GM12878 (cell line): ENCODE results near the gene ZSCAN5B. TPM values are rescaled to one million over a fixed set of nuclear protein-coding genes. Genes with fewer than 3 reads are reported as not detected.
A peak's percentile ranks its signal among the peaks of the same experiment; 100 is the strongest.

Experiments
- ATAC-seq: fragments of 200-7000 bp; cut with Tn5 transposase; 3 replicates; pipeline ENCODE4 v1.9.1; 2020; ENCODE audit warnings: mild to moderate bottlenecking, moderate library complexity
- BruUV-seq: library from RNA; stranded (reverse); fragments of 400-500 nt; replicated peaks from 2 replicates; lab custom pipeline; 2021; lab: Mats Ljungman, UMichigan
- CTCF ChIA-PET: fragments of 300-600 bp; sonication (Branson Sonifier 250); formaldehyde crosslinking; extraction: SDS; loops from one replicate; lab custom pipeline; 2021; ENCODE audit warnings: inconsistent platforms; lab: Yijun Ruan, JAX
- POLR2A ChIA-PET: fragments of 350-600 bp; formaldehyde crosslinking; extraction: SDS; loops from one replicate; lab custom pipeline; 2021; ENCODE audit warnings: inconsistent platforms; lab: Charles Lee
- RAD21 ChIA-PET: fragments of 300-600 bp; sonication (Branson Sonifier 250); formaldehyde crosslinking; loops from one replicate; lab custom pipeline; 2023; ENCODE audit warnings: antibody characterized with exemption; ENCODE audit not compliant: unreplicated experiment; lab: Charles Lee
- SMC1A ChIA-PET: fragments of 300-600 bp; sonication (Branson Sonifier 250); formaldehyde crosslinking; loops from one replicate; lab custom pipeline; 2023; ENCODE audit not compliant: unreplicated experiment, uncharacterized antibody; lab: Charles Lee
- DNase-seq: peaks from one replicate; pipeline ENCODE4 v3.0.0-alpha.2; 2011; ENCODE audit warnings: low read depth, low spot score
- FAIRE-seq: peaks from 3 replicates; lab custom pipeline; 2011; peaks lifted over from hg19 to GRCh38; lab: Jason Lieb, UNC
- H2AFZ ChIP-seq: 2 replicates; pipeline ENCODE4 v1.6.0; 2011; ENCODE audit warnings: low read depth, low read length, control low read depth; ENCODE audit not compliant: control insufficient read depth
- H3K27ac ChIP-seq: 2 replicates; pipeline ENCODE4 v1.5.1; 2011; ENCODE audit warnings: control low read depth; ENCODE audit not compliant: control insufficient read depth, insufficient read depth
- H3K27me3 ChIP-seq, 2 experiments: replicated peaks in 1 of 2; 2 replicates each; pipeline versions ENCODE4 v1.6.0 to v1.6.1; 2011; ENCODE audit warnings: low read length in 1 of 2; ENCODE audit not compliant: control insufficient read depth in 2 of 2, insufficient read depth in 2 of 2
- H3K36me3 ChIP-seq, 2 experiments: 2 replicates each; pipeline ENCODE4 v1.5.1; 2011; ENCODE audit warnings: low read length in 1 of 2; ENCODE audit not compliant: control insufficient read depth in 2 of 2, insufficient read depth in 2 of 2
- H3K4me1 ChIP-seq: 2 replicates; pipeline ENCODE4 v1.6.1; 2011; ENCODE audit warnings: mild to moderate bottlenecking, low read length, moderate library complexity, mixed read lengths; ENCODE audit not compliant: control insufficient read depth, insufficient read depth
- H3K4me2 ChIP-seq: 2 replicates; pipeline ENCODE4 v1.6.0; 2011; ENCODE audit warnings: control low read depth; ENCODE audit not compliant: control insufficient read depth, insufficient read depth
- H3K4me3 ChIP-seq: fragments of 200-600 bp; sonication (generic); 2 replicates; pipeline ENCODE4 v1.5.1; 2016
- H3K79me2 ChIP-seq: 2 replicates; pipeline ENCODE4 v1.6.0; 2011; ENCODE audit warnings: low read length; ENCODE audit not compliant: control insufficient read depth, insufficient read depth
- H3K9ac ChIP-seq: 2 replicates; pipeline ENCODE4 v1.8.0; 2011; ENCODE audit warnings: low read length, control low read depth, mixed read lengths; ENCODE audit not compliant: control insufficient read depth, insufficient read depth
- H3K9me3 ChIP-seq: replicated peaks from 3 replicates; pipeline ENCODE4 v1.5.1; 2011; ENCODE audit warnings: mild to moderate bottlenecking, low read length; ENCODE audit not compliant: control insufficient read depth, insufficient read depth
- H4K20me1 ChIP-seq: 2 replicates; pipeline ENCODE4 v1.6.0; 2011; ENCODE audit not compliant: control insufficient read depth, insufficient read depth
- CEBPB ChIP-seq, 2 experiments: fragments of 150-350 bp in 1 of 2; IDR thresholded peaks; 2 replicates each; pipeline ENCODE4 v1.6.1; 2012 to 2014; ENCODE audit warnings: low read depth in 2 of 2, low read length in 2 of 2, borderline replicate concordance in 1 of 2, inconsistent platforms in 1 of 2
- EGR1 ChIP-seq, 2 experiments: IDR thresholded peaks; 1 replicate in 1 of 2; 2 replicates in 1 of 2; pipeline ENCODE4 v1.6.1; 2011 to 2012; ENCODE audit warnings: low read depth in 2 of 2, low read length in 2 of 2, borderline replicate concordance in 1 of 2, mild to moderate bottlenecking in 1 of 2, moderate library complexity in 1 of 2
- HDAC6 ChIP-seq: fragments of 200-600 bp; sonication (generic); IDR thresholded peaks from one replicate; pipeline ENCODE4 v1.8.0; 2017; ENCODE audit warnings: antibody characterized with exemption; ENCODE audit not compliant: unreplicated experiment
- LARP7 ChIP-seq: fragments of 450-650 bp; IDR thresholded peaks from 2 replicates; pipeline ENCODE4 v1.6.1; 2017; ENCODE audit warnings: mild to moderate bottlenecking
- MLLT1 ChIP-seq: fragments of 450-650 bp; IDR thresholded peaks from 2 replicates; pipeline ENCODE4 v1.6.1; 2016; ENCODE audit warnings: mild to moderate bottlenecking
- MTA2 ChIP-seq: fragments of 450-650 bp; IDR thresholded peaks from 2 replicates; pipeline ENCODE4 v1.6.1; 2016; ENCODE audit warnings: low read depth, mild to moderate bottlenecking, moderate library complexity
- SIN3A ChIP-seq: IDR thresholded peaks from 2 replicates; pipeline ENCODE4 v1.6.1; 2012; ENCODE audit warnings: low read depth, low read length, improper control_type of control experiment
- SPI1 ChIP-seq: IDR thresholded peaks from 2 replicates; pipeline ENCODE4 v1.6.1; 2011; ENCODE audit warnings: low read depth, mild to moderate bottlenecking, low read length, moderate library complexity, borderline replicate concordance; ENCODE audit not compliant: insufficient read depth
- SRF ChIP-seq, 2 experiments: IDR thresholded peaks; 2 replicates each; pipeline ENCODE4 v1.6.1; 2011; ENCODE audit warnings: low read depth in 2 of 2, low read length in 2 of 2, mild to moderate bottlenecking in 1 of 2, moderate library complexity in 1 of 2
- STAT3 ChIP-seq: IDR thresholded peaks from 2 replicates; pipeline ENCODE4 v1.6.1; 2011; ENCODE audit warnings: low read depth, low read length, improper control_type of control experiment
- ZBTB40 ChIP-seq: fragments of 450-650 bp; IDR thresholded peaks from 2 replicates; pipeline ENCODE4 v1.6.1; 2016; ENCODE audit warnings: mild to moderate bottlenecking, moderate library complexity, borderline replicate concordance
- ZNF24 ChIP-seq: fragments of 450-650 bp; IDR thresholded peaks from 2 replicates; pipeline ENCODE4 v1.6.1; 2017; ENCODE audit warnings: antibody characterized with exemption, mild to moderate bottlenecking
- WGBS: methylation state at CpG from one replicate; pipeline ENCODE4 v1.1.6; 2016; ENCODE audit warnings: low lambda C conversion rate; ENCODE audit not compliant: insufficient replicate concordance, insufficient coverage; ENCODE audit errors: missing lambda C conversion rate; 5-methylcytosine and 5-hydroxymethylcytosine counted together
- in situ Hi-C: fragments of 300-500 bp; cut with MboI; formaldehyde crosslinking; loops from 9 replicates; pipeline ENCODE4 v1.14.3; 2018; ENCODE audit warnings: mixed read lengths
- intact Hi-C: fragments of 100-400 bp; cut with micrococcal nuclease; formaldehyde crosslinking; loops from one replicate; pipeline ENCODE4 v1.14.2; 2022; ENCODE audit not compliant: unreplicated experiment
- polyA plus RNA-seq, 11 experiments: library from polyadenylated mRNA; depleted of rRNA in 4 of 11; unstranded in 6 of 11; stranded (reverse) in 5 of 11; fragments of >200 nt; fragmentation: Nextera tagmentation in 4 of 11; fragmentation: Illumina TruSeq in 1 of 11; extraction: Ambion mirVana in 4 of 11; extraction: Trizol in 1 of 11; gene quantifications; 1 replicate in 1 of 11; 2 replicates in 10 of 11; pipeline versions ENCODE4 v1.2.1 to v1.2.3, GENCODE V29; 2011 to 2016; ENCODE audit warnings: inconsistent platforms in 2 of 11, missing spikeins in 2 of 11, low read depth in 1 of 11
- total RNA-seq, 4 experiments: library from RNA; depleted of rRNA in 3 of 4; stranded (reverse); fragments of >200 nt in 3 of 4; fragmentation: Illumina TruSeq in 1 of 4; extraction: Trizol in 1 of 4; gene quantifications; 2 replicates each; pipeline versions ENCODE4 v1.2.1 to v1.2.3, GENCODE V29; 2013 to 2021

The ZSCAN5B gene
- total and polyA plus RNA-seq, 10 of the 15 experiments (the other 5 are each of a cell fraction or from before 2014, with no cell fraction given): 0.04 TPM; not detected in 9

GRCh38 chr19:56152644-56153043 lies 44.9 kb downstream of the ZSCAN5B start:
- intact Hi-C loops (no loop called here), in situ Hi-C loops (no loop called here)
- Histone ChIP-seq H3K36me3 (peaks cover 11 to 16% of the 10 kb centered on the region in 2 experiments; a peak in 3 of 4 replicates), H3K4me2 (no peak overlapping the region), H3K27me3 (no peaks in the 10 kb centered on the region), H3K9ac (no peak overlapping the region), H3K4me3 (no peak overlapping the region), H3K4me1 (no peaks in the 10 kb centered on the region), H3K27ac (no peak overlapping the region), H3K79me2 (no peaks in the 10 kb centered on the region), H3K9me3 (no peaks in the 10 kb centered on the region), H2AFZ (no peak overlapping the region), H4K20me1 (no peaks in the 10 kb centered on the region)
- no TSS peak for BruUV-seq
- SMC1A ChIA-PET: no interaction called here
- RAD21 ChIA-PET: interaction anchor here (1.3 kb wide), 1 partner anchor 101 kb away, joined by 3 read pairs; no protein-coding TSS in a partner anchor
- DNase-seq (no peak), FAIRE-seq (no peak), ATAC-seq (no peak)
- POLR2A ChIA-PET: interaction anchor here (0.6 kb wide), 1 partner anchor 186 kb away, joined by 3 read pairs; no protein-coding TSS in a partner anchor
- CTCF ChIA-PET: interaction anchor here (1.1 to 1.7 kb wide), 2 partner anchors 10 to 19 kb away, joined by 4 to 6 read pairs; no protein-coding TSS in a partner anchor
- WGBS: 70% methylated on average over 2 of the region's 2 CpGs
- no peak for TF ChIP-seq ZNF24
- TF ChIP-seq STAT3: no peak
- no peak for TF ChIP-seq LARP7

GRCh38 chr19:56150358-56150757 lies 47.2 kb downstream of the ZSCAN5B start:
- BruUV-seq: TSS peak; percentile 15
- ATAC-seq (no peak), DNase-seq (no peak), FAIRE-seq (no peak)
- Histone ChIP-seq H3K9ac (no peak overlapping the region), H2AFZ (no peak overlapping the region), H3K79me2 (no peaks in the 10 kb centered on the region), H3K36me3 (peaks cover 9% of the 10 kb centered on the region in 2 experiments; a peak in 3 of 4 replicates), H3K4me3 (no peak overlapping the region), H3K4me2 (no peak overlapping the region), H3K27ac (no peak overlapping the region), H3K27me3 (no peaks in the 10 kb centered on the region), H3K4me1 (no peaks in the 10 kb centered on the region), H4K20me1 (no peaks in the 10 kb centered on the region), H3K9me3 (no peaks in the 10 kb centered on the region)
- WGBS: 98% methylated on average over 11 of the region's 11 CpGs
- intact Hi-C loops: no loop called here
- CTCF ChIA-PET: no interaction called here
- SMC1A ChIA-PET: no interaction called here
- in situ Hi-C loops: no loop called here
- POLR2A ChIA-PET: interaction anchor here (0.5 kb wide), 1 partner anchor 29 kb away, joined by 3 read pairs; the partner anchor contains the start of gene ZNF787
- RAD21 ChIA-PET: no interaction called here
- TF ChIP-seq EGR1 (IDR thresholded peaks at IDR 0.05; ENCODE audit: borderline replicate concordance in 1 of 2, low read depth in 2 of 2, low read length in 2 of 2): no peak
- no peak for TF ChIP-seq CEBPB (IDR thresholded peaks at IDR 0.05; ENCODE audit: borderline replicate concordance in 1 of 2, low read depth in 2 of 2, low read length in 2 of 2)
- no peak for TF ChIP-seq ZNF24
- no peak for TF ChIP-seq SRF (IDR thresholded peaks at IDR 0.05; ENCODE audit: low read depth in 2 of 2, low read length in 2 of 2)
- TF ChIP-seq MTA2: no peak
- no peak for TF ChIP-seq HDAC6
- TF ChIP-seq MLLT1: no peak
- no peak for TF ChIP-seq ZBTB40
- TF ChIP-seq SPI1: no peak
- no peak for TF ChIP-seq SIN3A
